Heart left ventricle (tissue), 16 donors: Measurements from ENCODE around the gene ACKR3. TPM values are rescaled to one million over a fixed set of nuclear protein-coding genes. Genes with fewer than 3 reads are reported as not detected.
A peak's percentile ranks its signal among the peaks of the same experiment; 100 is the strongest.

Experiments used
- ATAC-seq, 4 donors: fragments of 200-7000 bp; cut with Tn5 transposase; one replicate each; pipeline ENCODE4 v1.9.1; 2020 to 2022; ENCODE audit warnings: moderate library complexity in 4 of 4, mild to moderate bottlenecking in 3 of 4, moderate number of reproducible peaks in 1 of 4
- DNase-seq, 5 donors: peaks; one replicate each; pipeline ENCODE4 v3.0.0-alpha.2; 2020
- H3K27ac ChIP-seq, 12 donors: fragments of 200-600 bp; sonication (generic) in 4 of 12; one replicate each; pipeline versions ENCODE4 v1.5.0 to v1.8.0; 2016 to 2022; ENCODE audit warnings: mild to moderate bottlenecking in 2 of 12
- H3K27me3 ChIP-seq, 9 donors: fragments of 200-600 bp; sonication (generic) in 2 of 9; one replicate each; pipeline versions ENCODE4 v1.5.1 to v1.8.0; 2016 to 2022; ENCODE audit warnings: mild to moderate bottlenecking in 3 of 9
- H3K36me3 ChIP-seq, 9 donors: fragments of 200-600 bp; sonication (generic) in 2 of 9; one replicate each; pipeline versions ENCODE4 v1.5.0 to v1.8.0; 2018 to 2022; ENCODE audit warnings: mild to moderate bottlenecking in 2 of 9
- H3K4me1 ChIP-seq, 12 donors: fragments of 200-600 bp; sonication (generic) in 4 of 12; one replicate each; pipeline versions ENCODE4 v1.5.0 to v1.8.0; 2016 to 2022; ENCODE audit warnings: mild to moderate bottlenecking in 3 of 12
- H3K4me3 ChIP-seq, 12 donors: fragments of 200-600 bp; sonication (generic) in 4 of 12; one replicate each; pipeline versions ENCODE4 v1.5.0 to v1.8.0; 2017 to 2022; ENCODE audit warnings: mild to moderate bottlenecking in 9 of 12, moderate library complexity in 4 of 12
- H3K9me3 ChIP-seq, 12 donors: fragments of 200-600 bp; sonication (generic) in 4 of 12; one replicate each; pipeline versions ENCODE4 v1.5.0 to v1.8.0; 2016 to 2022; ENCODE audit warnings: mild to moderate bottlenecking in 1 of 12
- CTCF ChIP-seq, 12 donors: fragments of 200-600 bp; sonication (generic) in 4 of 12; IDR thresholded peaks; one replicate each; pipeline versions ENCODE4 v1.5.0 to v1.8.0; 2018 to 2022; ENCODE audit warnings: antibody characterized with exemption in 12 of 12, mild to moderate bottlenecking in 5 of 12
- POLR2A ChIP-seq, 2 donors: fragments of 450-650 bp; IDR thresholded peaks; one replicate each; pipeline ENCODE4 v1.6.1; 2017; ENCODE audit warnings: antibody characterized with exemption in 2 of 2, mild to moderate bottlenecking in 2 of 2, moderate library complexity in 2 of 2
- WGBS, 4 donors: extraction: QIAGEN DNeasy Blood & Tissue Kit in 2 of 4; methylation state at CpG; one replicate each; pipeline versions ENCODE4 v1.1.5 to v1.1.7; 2013 to 2018; 5-methylcytosine and 5-hydroxymethylcytosine counted together
- intact Hi-C, 10 donors: fragments of 100-400 bp; cut with DNase I; formaldehyde crosslinking; loops; one replicate each; pipeline versions ENCODE4 v1.11.1 to v1.14.2; 2022
- polyA plus RNA-seq, 2 donors: library from polyadenylated mRNA; stranded (reverse); fragments of 200-250 nt; gene quantifications; one replicate each; pipeline ENCODE4 v1.2.3, GENCODE V29; 2013
- total RNA-seq, 9 donors: library from RNA; depleted of rRNA in 2 of 9; stranded (reverse); fragments of >200 nt in 2 of 9; fragmentation: NEBNext Ultra II Directional in 3 of 9; extraction: Animal tissue kit (Norgen Biotek cat#: 25700) in 3 of 9; gene quantifications; one replicate each; pipeline versions ENCODE4 v1.1.0 to v1.2.4, GENCODE V29; 2016 to 2023
- donor health status: ischemic (EF 13 %, LVEDD 7.1; RV severe dilation, severe dysfunction).
- donor health status: healthy with polysubstance abuse.
- donor health status: DM: no; HTN: yes; CAD: no.
- donor health status: DM: no; HTN: no; CAD: no.
- donor health status: ischemic (EF 25% LVEDD 6.9; RV normal size, moderate dysfunction).
- donor health status: ischemic (EF 25% LVEDD 5.7; RV mildly dilated, moderate dysfunction).
- donor health status: healthy.
- donor health status: DM: yes; HTN: yes; CAD: no.
- donor health status: ischemic (EF 35%, LVEDD 5.7; RV mildly dilated, moderate dysfunction).
- donor health status: nonischemic (EF 11% LVEDD 7.7; RV severe dilation, severe dysfunction).
- donor health status: DM: yes; HTN: yes; CAD: no.
- donor health status: PGD.
- donor health status: ischemic (EF 29% LVEDD 5.4; RV normal size, mild dysfunction).
- donor health status: nonischemic (EF 23%, LVEDD 6.1; RV moderate dilation, normal function).

The ACKR3 gene
- total and polyA plus RNA-seq, 11 donors = 12.8 to 56.3 (median 29.8) TPM

- Histone ChIP-seq H3K9me3 (no peaks in the 10 kb centered on the region), H3K27me3 (no peaks in the 10 kb centered on the region), H3K4me1 (peaks cover 0 to 10% (median 0%) of the 10 kb centered on the region in 12 donors), H3K4me3 (no peak overlapping the region), H3K27ac (no peak overlapping the region), H3K36me3 (no peaks in the 10 kb centered on the region)
- ATAC-seq (no peak), DNase-seq (no peak)
- WGBS, 4 donors = 81 to 86% (median 84%) methylated on average over 20 of the region's 20 CpGs
- intact Hi-C loops = no loop called here
- no peak for TF ChIP-seq CTCF (IDR thresholded peaks at IDR 0.05)
- no peak for TF ChIP-seq POLR2A (IDR thresholded peaks at IDR 0.05)
Measured at GRCh38 chr2:236604575-236605344, 35.1 kb downstream of the ACKR3 start.

- WGBS, 4 donors = 87 to 94% (median 91%) methylated on average over 13 of the region's 13 CpGs
Measured at GRCh38 chr2:236605345-236605734, 35.7 kb downstream of the ACKR3 start.

GRCh38 chr2:236606023-236606422 is 36.4 kb downstream of the ACKR3 start:
- no peaks in the 10 kb centered on the region for H3K36me3 ChIP-seq
- intact Hi-C loops = no loop called here
- H3K27ac ChIP-seq = no peak overlapping the region
- H3K4me1 ChIP-seq = peaks cover 0 to 10% (median 0%) of the 10 kb centered on the region in 12 donors
- no peaks in the 10 kb centered on the region for H3K9me3 ChIP-seq
- DNase-seq = no peak
- ATAC-seq = no peak
- no peaks in the 10 kb centered on the region for H3K27me3 ChIP-seq
- TF ChIP-seq CTCF (IDR thresholded peaks at IDR 0.05) (no peak), POLR2A (IDR thresholded peaks at IDR 0.05) (no peak)
- 94 to 98% (median 96%) methylated on average over 10 of the region's 10 CpGs for WGBS, 4 donors
- H3K4me3 ChIP-seq = no peak overlapping the region

More at GRCh38 chr2:236605345-236605734, 35.7 kb downstream of the ACKR3 start:
- no peaks in the 10 kb centered on the region for H3K9me3 ChIP-seq
- no peak for TF ChIP-seq POLR2A (IDR thresholded peaks at IDR 0.05)
- no peak for TF ChIP-seq CTCF (IDR thresholded peaks at IDR 0.05)
- H3K27ac ChIP-seq = no peak overlapping the region
- H3K4me1 ChIP-seq = peaks cover 0 to 10% (median 0%) of the 10 kb centered on the region in 12 donors
- DNase-seq = no peak
- ATAC-seq = no peak
- H3K36me3 ChIP-seq = no peaks in the 10 kb centered on the region
- no peak overlapping the region for H3K4me3 ChIP-seq
- no peaks in the 10 kb centered on the region for H3K27me3 ChIP-seq
- intact Hi-C loops = no loop called here

- H3K27ac ChIP-seq = no peak overlapping the region
- TF ChIP-seq POLR2A (IDR thresholded peaks at IDR 0.05) (no peak), CTCF (IDR thresholded peaks at IDR 0.05) (peak in 1 of 12 donors; percentile 17)
- H3K4me1 ChIP-seq = peaks cover 0 to 10% (median 0%) of the 10 kb centered on the region in 12 donors
- intact Hi-C loops = no loop called here
- H3K9me3 ChIP-seq = no peaks in the 10 kb centered on the region
- no peaks in the 10 kb centered on the region for H3K27me3 ChIP-seq
- no peak overlapping the region for H3K4me3 ChIP-seq
- no peak for DNase-seq
- WGBS, 4 donors = 65 to 67% (median 67%) methylated on average over 9 of the region's 9 CpGs
- H3K36me3 ChIP-seq = no peaks in the 10 kb centered on the region
- peak in 3 of 4 donors; percentile 58 to 64 (median 63) for ATAC-seq
Measured at GRCh38 chr2:236607471-236608187, 38.0 kb downstream of the ACKR3 start.
